Activated naive CD4-positive, alpha-beta T cell treated with anti-CD3 and anti-CD28 coated beads, Interleukin-2, amount 50 U/mL, for 24 hours (primary cell): Measurements from ENCODE around the gene BCAS3.
"Not testable (repeated sequence)": the region's sequence is repeated elsewhere in the genome, so short reads cannot be mapped to it uniquely, and the experiment has no call there.

Source experiments
- H3K27ac Mint-ChIP-seq: one replicate; pipeline ENCODE4 v1.8.0; 2021; ENCODE audit warnings: mild to moderate bottlenecking, mixed read lengths
- H3K27me3 Mint-ChIP-seq: one replicate; pipeline ENCODE4 v1.8.0; 2021; ENCODE audit warnings: mixed read lengths
- H3K36me3 Mint-ChIP-seq: one replicate; pipeline ENCODE4 v1.8.0; 2021; ENCODE audit warnings: mixed read lengths
- H3K4me1 Mint-ChIP-seq: one replicate; pipeline ENCODE4 v1.8.0; 2021; ENCODE audit warnings: mixed read lengths
- H3K4me3 Mint-ChIP-seq: one replicate; pipeline ENCODE4 v1.8.0; 2021; ENCODE audit warnings: mild to moderate bottlenecking, mixed read lengths
- H3K9me3 Mint-ChIP-seq: one replicate; pipeline ENCODE4 v1.8.0; 2021; ENCODE audit warnings: mixed read lengths

BCAS3 gene

DNA sequence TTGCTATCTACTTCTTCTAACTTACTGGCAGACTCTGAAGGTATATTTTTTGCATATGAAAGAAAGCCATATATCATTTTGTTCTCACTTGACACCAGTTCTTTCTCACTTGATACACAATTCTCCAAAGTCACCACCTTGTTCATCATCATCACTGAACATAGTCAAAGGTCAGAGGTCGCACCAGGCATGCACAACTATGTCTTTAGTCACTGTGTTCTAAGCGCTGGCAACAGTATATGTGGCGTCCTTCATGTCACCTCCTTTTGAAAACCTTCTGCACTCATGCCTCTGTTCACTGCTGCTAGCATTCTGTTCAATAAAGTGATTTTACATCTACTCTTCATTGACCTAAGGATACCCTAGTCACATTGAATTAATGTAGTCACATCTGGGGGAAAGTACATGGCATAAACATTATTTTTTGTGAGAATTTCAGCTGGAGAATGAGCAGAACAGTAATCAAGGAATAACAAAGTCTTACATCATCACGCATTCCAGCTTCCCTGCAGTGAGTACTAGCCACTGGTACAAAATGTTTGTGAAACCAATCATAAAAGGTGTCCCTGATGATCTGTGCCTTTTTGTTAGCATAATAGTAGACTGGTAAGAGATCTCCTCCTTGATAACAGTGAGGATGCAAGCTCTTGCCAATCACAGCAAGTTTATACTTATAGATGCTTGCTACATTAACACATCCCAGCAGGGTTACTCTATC is 754.1 kb downstream of the BCAS3 start:
- no peaks in the 10 kb centered on the region for H3K4me1 Mint-ChIP-seq
- no peak overlapping the region for H3K4me3 Mint-ChIP-seq
- H3K9me3 Mint-ChIP-seq, result peaks cover 7% of the 10 kb centered on the region
- H3K27ac Mint-ChIP-seq, result no peak overlapping the region
- H3K36me3 Mint-ChIP-seq, result peaks cover 4% of the 10 kb centered on the region
- peaks cover 14% of the 10 kb centered on the region for H3K27me3 Mint-ChIP-seq

DNA sequence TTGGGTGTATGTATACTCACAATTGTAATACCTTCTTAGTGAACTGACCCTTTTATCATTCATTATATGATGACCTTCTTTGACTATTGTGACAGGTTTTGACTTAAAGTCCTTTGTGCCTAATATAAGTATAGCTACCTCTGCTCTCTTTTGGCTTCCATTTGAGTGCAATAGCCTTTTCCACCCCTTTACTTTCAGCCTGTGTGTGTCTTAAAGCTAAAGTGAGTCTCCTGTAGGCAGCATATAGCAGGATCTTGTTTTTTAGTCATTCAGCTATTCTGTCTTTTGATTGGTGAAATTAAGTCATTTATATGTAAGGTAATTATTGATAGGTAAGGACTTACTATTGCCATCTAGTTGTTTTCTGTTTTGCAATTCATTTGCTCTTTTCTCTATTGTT is 758.6 kb downstream of the BCAS3 start:
- H3K27ac Mint-ChIP-seq, result no peak overlapping the region
- H3K36me3 Mint-ChIP-seq, result peaks cover 21% of the 10 kb centered on the region
- no peak overlapping the region for H3K4me3 Mint-ChIP-seq
- peaks cover 39% of the 10 kb centered on the region for H3K27me3 Mint-ChIP-seq
- H3K9me3 Mint-ChIP-seq, result peaks cover 21% of the 10 kb centered on the region
- H3K4me1 Mint-ChIP-seq, result no peaks in the 10 kb centered on the region

- Mint-ChIP-seq H3K27me3 (peaks cover 42% of the 10 kb centered on the region), H3K36me3 (peaks cover 21% of the 10 kb centered on the region), H3K27ac (no peak overlapping the region), H3K9me3 (peaks cover 21% of the 10 kb centered on the region), H3K4me1 (no peaks in the 10 kb centered on the region), H3K4me3 (no peak overlapping the region)
Measured at GRCh38 chr17:61436995-61437704, 759.5 kb downstream of the BCAS3 start.

GRCh38 chr17:61440697-61441096 is 763.0 kb downstream of the BCAS3 start:
- Mint-ChIP-seq H3K36me3 (peaks cover 17% of the 10 kb centered on the region), H3K9me3 (peaks cover 14% of the 10 kb centered on the region), H3K4me3 (no peak overlapping the region), H3K4me1 (no peaks in the 10 kb centered on the region), H3K27ac (no peak overlapping the region), H3K27me3 (peaks cover 41% of the 10 kb centered on the region)

- H3K27me3 Mint-ChIP-seq, result peaks cover 36% of the 10 kb centered on the region
- not testable (repeated sequence) for H3K4me3 Mint-ChIP-seq, H3K27ac Mint-ChIP-seq, H3K4me1 Mint-ChIP-seq
- peaks cover 14% of the 10 kb centered on the region for H3K9me3 Mint-ChIP-seq
- peaks cover 17% of the 10 kb centered on the region for H3K36me3 Mint-ChIP-seq
Measured at GRCh38 chr17:61441507-61441906, 763.9 kb downstream of the BCAS3 start.

GRCh38 chr17:61442136-61442775 is 764.6 kb downstream of the BCAS3 start:
- Mint-ChIP-seq H3K4me3 (no peak overlapping the region), H3K36me3 (peaks cover 14% of the 10 kb centered on the region), H3K27ac (no peak overlapping the region), H3K4me1 (no peaks in the 10 kb centered on the region), H3K27me3 (peaks cover 32% of the 10 kb centered on the region), H3K9me3 (peaks cover 9% of the 10 kb centered on the region)
